ENCODE measurements around the gene FGR.

The FGR gene

GRCh38 chr1:27615346-27616192, 19.4 kb downstream of the FGR start:
- DNase-seq, result no peak

GRCh38 chr1:27614625-27615344, 20.2 kb downstream of the FGR start:
- no peak for DNase-seq

GRCh38 chr1:27614043-27614624, 20.9 kb downstream of the FGR start:
- DNase-seq, result no peak

- DNase-seq, result no peak
These were observed 22.3 kb downstream of the FGR start for GRCh38 chr1:27612718-27613117.

- DNase-seq, result no peak
These were observed 23.5 kb downstream of the FGR start for GRCh38 chr1:27611450-27611849.

- peak in 1 of 3 donors; percentile 56 for DNase-seq
These were observed 25.3 kb downstream of the FGR start for GRCh38 chr1:27609618-27610240.

- DNase-seq, result peak; percentile 77 to 82 (median 78)
These were observed 25.8 kb downstream of the FGR start for GRCh38 chr1:27609210-27609555.

GRCh38 chr1:27607239-27607804, 27.7 kb downstream of the FGR start:
- peak; percentile 39 to 69 (median 41) for DNase-seq

GRCh38 chr1:27606708-27607238, 28.2 kb downstream of the FGR start:
- peak in 2 of 3 donors; percentile 58 for DNase-seq

GRCh38 chr1:27605796-27606707, 28.9 kb downstream of the FGR start:
- DNase-seq, result peak; percentile 68 to 74 (median 74)

- DNase-seq, result no peak
These were observed 29.7 kb downstream of the FGR start for GRCh38 chr1:27605300-27605766.

GRCh38 chr1:27604579-27605299, 30.2 kb downstream of the FGR start:
- no peak for DNase-seq

- peak; percentile 90 to 97 (median 92) for DNase-seq
These were observed 31.1 kb downstream of the FGR start, which contains the start of gene AHDC1 for GRCh38 chr1:27603681-27604578. TSS of gene AHDC1 (minus strand) at chr1:27604144. CDS start at chr1:27552115, 52,029 bp downstream.

- peak in 1 of 3 donors; percentile 55 for DNase-seq
These were observed 31.7 kb downstream of the FGR start for GRCh38 chr1:27603309-27603680.

GRCh38 chr1:27602462-27603308, 32.3 kb downstream of the FGR start:
- DNase-seq, result peak in 1 of 3 donors; percentile 51

- DNase-seq, result peak; percentile 50 to 72 (median 63)
These were observed 33.1 kb downstream of the FGR start for GRCh38 chr1:27601771-27602461.

GRCh38 chr1:27601321-27601770, 33.6 kb downstream of the FGR start:
- no peak for DNase-seq
